Fibroblast of lung (primary cell): ENCODE results near the gene DAPK1.

Experiments
- EZH2 ChIP-seq: IDR thresholded peaks from 2 replicates; pipeline ENCODE4 v1.5.1; 2012; ENCODE audit warnings: low read length, control low read depth, mild to moderate bottlenecking; ENCODE audit errors: missing control alignments
- TF ChIP-seq, protein P1 (sequence below), 2 donors: IDR thresholded peaks in 1 of 2; conservative IDR thresholded peaks in 1 of 2; 1 replicate in 1 of 2; 2 replicates in 1 of 2; pipeline ENCODE4 v1.5.1; 2011 to 2012; ENCODE audit warnings: low read length in 2 of 2, control low read depth in 1 of 2, inconsistent platforms in 1 of 2, low read depth in 1 of 2, mild to moderate bottlenecking in 1 of 2

DNA sequence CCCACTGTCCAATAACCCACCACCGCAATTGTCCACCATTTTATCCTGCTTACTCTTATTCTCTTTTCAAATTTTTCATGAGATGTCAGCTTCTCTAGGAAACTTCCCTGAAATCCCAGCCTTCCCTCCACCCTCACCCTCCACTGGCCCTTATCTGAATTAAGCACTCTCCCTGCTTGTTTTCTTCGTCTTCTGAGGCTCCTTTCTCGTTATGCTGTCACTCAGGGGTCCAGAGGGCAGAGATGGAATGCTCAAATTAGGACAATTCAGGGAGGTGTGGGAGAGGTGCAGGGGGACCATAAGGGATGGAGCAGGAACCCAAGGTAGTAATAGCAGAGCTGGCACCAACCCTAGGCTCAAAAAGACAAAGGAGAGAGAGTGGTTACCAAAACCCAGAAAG, 5.0 kb upstream of the DAPK1 start:
- TF ChIP-seq, protein P1, sequence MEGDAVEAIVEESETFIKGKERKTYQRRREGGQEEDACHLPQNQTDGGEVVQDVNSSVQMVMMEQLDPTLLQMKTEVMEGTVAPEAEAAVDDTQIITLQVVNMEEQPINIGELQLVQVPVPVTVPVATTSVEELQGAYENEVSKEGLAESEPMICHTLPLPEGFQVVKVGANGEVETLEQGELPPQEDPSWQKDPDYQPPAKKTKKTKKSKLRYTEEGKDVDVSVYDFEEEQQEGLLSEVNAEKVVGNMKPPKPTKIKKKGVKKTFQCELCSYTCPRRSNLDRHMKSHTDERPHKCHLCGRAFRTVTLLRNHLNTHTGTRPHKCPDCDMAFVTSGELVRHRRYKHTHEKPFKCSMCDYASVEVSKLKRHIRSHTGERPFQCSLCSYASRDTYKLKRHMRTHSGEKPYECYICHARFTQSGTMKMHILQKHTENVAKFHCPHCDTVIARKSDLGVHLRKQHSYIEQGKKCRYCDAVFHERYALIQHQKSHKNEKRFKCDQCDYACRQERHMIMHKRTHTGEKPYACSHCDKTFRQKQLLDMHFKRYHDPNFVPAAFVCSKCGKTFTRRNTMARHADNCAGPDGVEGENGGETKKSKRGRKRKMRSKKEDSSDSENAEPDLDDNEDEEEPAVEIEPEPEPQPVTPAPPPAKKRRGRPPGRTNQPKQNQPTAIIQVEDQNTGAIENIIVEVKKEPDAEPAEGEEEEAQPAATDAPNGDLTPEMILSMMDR (conservative IDR thresholded peaks at IDR 0.05 in 1 of 2, IDR thresholded peaks at IDR 0.05 in 1 of 2; ENCODE audit: low read depth in 1 of 2, low read length in 2 of 2) = no peak
- no peak for TF ChIP-seq EZH2
